Activated naive CD4-positive, alpha-beta T cell treated with anti-CD3 and anti-CD28 coated beads, Interleukin-2, amount 50 U/mL, for 24 hours (primary cell): ENCODE data around the gene EML6.
"Not testable (repeated sequence)": the region's sequence is repeated elsewhere in the genome, so short reads cannot be mapped to it uniquely, and the experiment has no call there.

Experiments
- H3K27ac Mint-ChIP-seq: one replicate; pipeline ENCODE4 v1.8.0; 2021; ENCODE audit warnings: mild to moderate bottlenecking, mixed read lengths
- H3K27me3 Mint-ChIP-seq: one replicate; pipeline ENCODE4 v1.8.0; 2021; ENCODE audit warnings: mixed read lengths
- H3K36me3 Mint-ChIP-seq: one replicate; pipeline ENCODE4 v1.8.0; 2021; ENCODE audit warnings: mixed read lengths
- H3K4me1 Mint-ChIP-seq: one replicate; pipeline ENCODE4 v1.8.0; 2021; ENCODE audit warnings: mixed read lengths
- H3K4me3 Mint-ChIP-seq: one replicate; pipeline ENCODE4 v1.8.0; 2021; ENCODE audit warnings: mild to moderate bottlenecking, mixed read lengths
- H3K9me3 Mint-ChIP-seq: one replicate; pipeline ENCODE4 v1.8.0; 2021; ENCODE audit warnings: mixed read lengths

EML6 gene

DNA sequence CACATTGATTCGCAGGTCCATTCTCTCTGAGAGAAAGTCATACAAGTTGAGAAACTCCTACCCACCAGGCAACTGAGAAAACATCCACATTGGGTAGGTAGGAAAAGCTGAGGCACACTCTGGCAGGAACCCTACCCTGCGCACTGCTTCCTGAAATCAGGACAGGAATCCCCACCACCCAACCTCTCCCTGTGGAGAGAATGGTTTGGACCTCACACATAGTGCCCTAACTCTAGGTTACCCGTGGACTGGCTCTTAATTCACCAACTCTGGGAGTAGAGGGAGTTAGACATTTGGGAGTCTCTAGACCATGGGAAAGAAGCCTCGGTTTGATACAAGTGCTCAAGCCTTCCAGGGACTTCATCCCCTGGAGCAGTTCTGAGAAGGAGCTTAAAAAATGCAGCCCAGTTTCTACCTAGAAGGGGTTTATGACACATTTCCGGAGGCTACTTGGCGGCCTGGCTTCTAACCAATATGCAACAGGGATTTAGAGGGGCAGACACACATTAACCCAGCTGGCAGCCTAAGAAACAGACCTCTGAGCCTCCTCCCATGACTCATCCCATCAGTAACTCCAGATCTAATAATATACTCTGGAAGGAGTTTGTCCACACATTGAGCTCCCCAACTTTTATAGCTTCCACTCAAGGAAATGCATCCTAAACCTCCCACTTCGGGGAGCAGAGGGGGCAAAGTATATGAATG lies 136.7 kb downstream of the EML6 start:
- H3K36me3 Mint-ChIP-seq, result peaks cover 2% of the 10 kb centered on the region
- no peak overlapping the region for H3K27ac Mint-ChIP-seq
- no peaks in the 10 kb centered on the region for H3K27me3 Mint-ChIP-seq
- no peak overlapping the region for H3K4me3 Mint-ChIP-seq
- H3K9me3 Mint-ChIP-seq, result peaks cover 5% of the 10 kb centered on the region
- H3K4me1 Mint-ChIP-seq, result no peaks in the 10 kb centered on the region

DNA sequence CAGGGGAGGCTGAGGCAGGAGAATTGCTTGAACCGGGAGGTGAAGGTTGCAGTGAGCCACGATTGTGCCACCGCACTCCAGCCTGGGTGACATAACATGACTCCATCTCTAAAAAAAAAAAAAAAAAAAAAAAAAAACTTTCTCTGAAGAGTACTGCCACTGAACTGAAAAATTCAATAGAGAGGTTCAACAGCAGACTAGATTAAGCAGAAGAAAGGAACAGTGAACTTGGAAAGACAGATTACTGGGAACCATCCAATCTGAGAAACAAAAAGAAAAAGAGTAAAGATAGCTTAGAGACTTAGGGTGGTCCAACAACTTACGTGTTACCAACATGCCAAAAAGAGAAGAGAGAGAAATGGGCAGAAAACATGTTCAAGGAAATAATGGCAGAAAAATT lies 138.8 kb downstream of the EML6 start:
- peaks cover 5% of the 10 kb centered on the region for H3K9me3 Mint-ChIP-seq
- peaks cover 2% of the 10 kb centered on the region for H3K36me3 Mint-ChIP-seq
- no peak overlapping the region for H3K27ac Mint-ChIP-seq
- H3K4me1 Mint-ChIP-seq, result peaks cover 6% of the 10 kb centered on the region
- no peak overlapping the region for H3K4me3 Mint-ChIP-seq
- H3K27me3 Mint-ChIP-seq, result no peaks in the 10 kb centered on the region

DNA sequence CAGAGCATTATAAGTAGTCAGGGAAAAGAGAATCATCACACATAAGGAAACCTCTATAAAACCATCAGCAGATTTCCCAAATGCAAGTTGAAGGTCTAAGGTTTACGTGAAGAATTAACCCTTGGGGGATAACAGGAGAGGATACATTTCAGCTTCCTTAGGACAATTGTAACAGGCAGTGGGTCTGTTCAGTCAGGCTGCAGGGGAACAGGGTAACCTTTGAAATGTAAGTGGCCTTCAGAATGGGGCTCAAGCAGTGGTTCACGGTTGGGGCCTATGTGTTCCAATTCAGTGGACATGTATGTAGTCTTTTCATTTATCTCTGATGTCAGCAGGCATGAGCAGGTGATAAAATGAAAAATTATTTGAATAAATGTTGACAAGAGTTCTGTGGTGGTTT lies 139.3 kb downstream of the EML6 start:
- no peaks in the 10 kb centered on the region for H3K27me3 Mint-ChIP-seq
- H3K27ac Mint-ChIP-seq, result no peak overlapping the region

DNA sequence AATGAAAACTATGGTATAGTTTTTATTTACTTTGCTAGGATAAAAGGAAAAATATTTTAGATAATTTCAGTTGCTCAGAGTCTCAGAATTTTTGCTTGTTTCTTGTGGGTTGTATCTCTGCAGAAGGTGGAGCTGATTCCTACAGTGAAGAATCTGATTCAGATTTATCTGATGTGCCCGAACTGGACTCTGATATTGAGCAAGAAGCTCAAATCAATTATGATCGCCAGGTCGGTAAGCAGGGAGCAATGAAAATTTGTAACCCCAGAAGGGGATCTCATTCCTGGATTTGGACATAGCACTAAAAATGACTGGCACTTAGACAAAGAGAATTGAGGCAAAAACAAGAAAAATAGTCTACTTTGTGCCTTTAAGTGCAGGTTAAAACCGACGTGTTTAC lies 140.2 kb downstream of the EML6 start:
- no peak overlapping the region for H3K4me3 Mint-ChIP-seq
- peaks cover 14% of the 10 kb centered on the region for H3K4me1 Mint-ChIP-seq
- H3K36me3 Mint-ChIP-seq, result peaks cover 2% of the 10 kb centered on the region
- H3K9me3 Mint-ChIP-seq, result peaks cover 5% of the 10 kb centered on the region
- H3K27ac Mint-ChIP-seq, result no peak overlapping the region
- no peaks in the 10 kb centered on the region for H3K27me3 Mint-ChIP-seq

More for the DNA sequence above, 139.3 kb downstream of the EML6 start:
- Mint-ChIP-seq H3K9me3 (peaks cover 5% of the 10 kb centered on the region), H3K4me3 (no peak overlapping the region), H3K36me3 (peaks cover 2% of the 10 kb centered on the region), H3K4me1 (peaks cover 12% of the 10 kb centered on the region)

DNA sequence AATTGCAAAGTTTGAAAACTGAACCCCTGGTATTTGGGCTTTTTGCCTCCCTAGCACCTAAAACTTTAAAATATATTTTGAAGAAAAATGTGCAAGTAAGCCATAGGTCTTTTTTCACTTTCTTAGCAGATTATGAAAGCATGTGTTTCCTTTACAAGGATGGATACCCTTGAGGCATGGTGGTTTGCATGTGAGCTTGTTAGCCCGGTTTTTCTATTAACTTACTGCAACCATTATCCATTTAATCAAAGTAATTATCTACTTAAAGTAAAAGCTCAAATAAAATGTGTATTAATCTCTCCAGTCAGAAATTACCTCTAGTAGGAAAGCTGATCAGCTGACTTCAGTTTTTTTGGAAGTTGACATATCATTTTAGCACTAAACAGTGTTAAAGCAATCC lies 140.6 kb downstream of the EML6 start:
- Mint-ChIP-seq H3K4me3 (no peak overlapping the region), H3K9me3 (peaks cover 5% of the 10 kb centered on the region), H3K27ac (no peak overlapping the region), H3K27me3 (no peaks in the 10 kb centered on the region), H3K36me3 (peaks cover 2% of the 10 kb centered on the region), H3K4me1 (peaks cover 14% of the 10 kb centered on the region)

DNA sequence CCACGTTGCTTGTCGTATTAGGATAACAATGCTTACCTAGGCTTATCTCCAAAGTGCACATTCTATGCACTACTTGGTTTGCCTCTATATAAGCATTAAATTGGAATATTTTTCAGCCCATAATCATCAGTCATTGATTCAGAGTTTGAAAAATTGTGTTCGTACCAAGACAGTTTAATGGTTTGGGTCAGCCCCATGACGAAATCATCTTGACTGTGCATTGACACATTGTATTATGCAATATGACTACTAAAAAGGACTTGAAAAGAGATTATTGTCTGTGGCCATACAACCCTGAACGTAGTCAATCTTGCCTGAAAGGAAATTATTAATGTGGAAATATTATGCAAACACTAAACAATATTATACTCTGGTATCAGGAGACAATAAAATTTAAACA lies 141.3 kb downstream of the EML6 start:
- H3K4me1 Mint-ChIP-seq, result peaks cover 14% of the 10 kb centered on the region
- H3K36me3 Mint-ChIP-seq, result peaks cover 2% of the 10 kb centered on the region
- H3K9me3 Mint-ChIP-seq, result peaks cover 5% of the 10 kb centered on the region
- H3K27me3 Mint-ChIP-seq, result no peaks in the 10 kb centered on the region
- H3K27ac Mint-ChIP-seq, result no peak overlapping the region
- H3K4me3 Mint-ChIP-seq, result no peak overlapping the region

DNA sequence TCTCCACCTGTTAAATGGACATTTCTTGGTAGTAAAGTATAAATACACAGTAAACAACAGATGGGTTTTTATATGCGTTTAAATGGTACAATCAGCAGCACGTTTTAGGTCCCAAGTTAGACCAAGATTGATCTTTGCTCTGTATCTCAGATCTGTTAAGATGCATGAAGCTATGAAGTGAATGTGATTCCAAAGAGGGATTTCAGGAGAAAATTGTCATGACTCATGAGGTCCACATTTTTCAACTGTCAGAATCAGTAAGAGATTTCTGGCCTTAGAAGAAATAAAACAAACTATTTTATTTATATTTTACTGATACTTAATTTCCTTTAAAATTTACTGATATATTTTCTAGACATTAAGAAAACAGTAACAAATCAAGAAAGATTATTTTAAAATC lies 142.7 kb downstream of the EML6 start:
- Mint-ChIP-seq H3K27me3 (no peaks in the 10 kb centered on the region), H3K27ac (no peak overlapping the region), H3K4me3 (no peak overlapping the region), H3K36me3 (peaks cover 2% of the 10 kb centered on the region), H3K4me1 (peaks cover 14% of the 10 kb centered on the region), H3K9me3 (peaks cover 5% of the 10 kb centered on the region)

DNA sequence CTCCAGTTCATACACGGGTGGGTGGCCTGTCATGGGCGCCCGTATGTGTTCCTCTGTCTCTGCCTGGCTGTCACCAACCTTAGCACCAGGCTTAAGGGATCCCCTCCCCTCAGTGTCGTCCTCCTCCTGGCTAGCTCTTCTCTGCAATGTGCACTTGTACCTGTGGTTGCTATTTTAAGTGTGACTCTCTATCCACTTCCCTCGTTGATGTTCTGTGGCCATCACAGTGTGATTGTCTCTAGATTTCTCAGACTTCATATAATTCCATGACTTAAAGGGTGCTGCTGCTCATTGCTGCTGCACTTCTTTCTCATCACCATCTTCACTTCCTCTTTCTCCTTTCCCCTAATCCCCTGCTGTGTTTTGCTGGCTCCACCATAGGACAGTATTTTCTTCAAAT lies 143.4 kb downstream of the EML6 start:
- no peak overlapping the region for H3K27ac Mint-ChIP-seq
- peaks cover 2% of the 10 kb centered on the region for H3K36me3 Mint-ChIP-seq
- H3K9me3 Mint-ChIP-seq, result peaks cover 5% of the 10 kb centered on the region
- H3K4me1 Mint-ChIP-seq, result peaks cover 14% of the 10 kb centered on the region
- H3K27me3 Mint-ChIP-seq, result no peaks in the 10 kb centered on the region
- H3K4me3 Mint-ChIP-seq, result no peak overlapping the region

DNA sequence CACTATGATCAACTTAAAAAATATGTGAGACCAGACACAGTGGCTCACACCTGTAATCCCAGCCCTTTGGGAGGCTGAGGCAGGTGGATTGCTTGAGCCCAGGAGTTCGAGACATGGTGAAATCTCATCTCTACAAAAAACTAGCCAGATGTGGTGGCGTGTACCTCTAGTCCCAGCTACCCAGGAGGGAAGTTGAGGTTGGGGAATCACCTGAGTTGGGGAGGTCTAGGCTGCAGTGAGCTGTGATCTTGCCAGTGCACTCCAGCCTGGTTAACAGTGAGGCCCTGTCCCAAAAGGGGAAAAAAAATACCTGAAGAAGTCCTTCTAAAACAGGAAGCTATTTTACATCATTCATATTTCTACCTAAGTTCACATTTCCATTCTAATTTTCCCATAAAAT lies 144.0 kb downstream of the EML6 start:
- Mint-ChIP-seq H3K36me3 (no peaks in the 10 kb centered on the region), H3K27me3 (no peaks in the 10 kb centered on the region), H3K9me3 (peaks cover 1% of the 10 kb centered on the region), H3K4me1 (peaks cover 14% of the 10 kb centered on the region), H3K27ac (no peak overlapping the region), H3K4me3 (no peak overlapping the region)

DNA sequence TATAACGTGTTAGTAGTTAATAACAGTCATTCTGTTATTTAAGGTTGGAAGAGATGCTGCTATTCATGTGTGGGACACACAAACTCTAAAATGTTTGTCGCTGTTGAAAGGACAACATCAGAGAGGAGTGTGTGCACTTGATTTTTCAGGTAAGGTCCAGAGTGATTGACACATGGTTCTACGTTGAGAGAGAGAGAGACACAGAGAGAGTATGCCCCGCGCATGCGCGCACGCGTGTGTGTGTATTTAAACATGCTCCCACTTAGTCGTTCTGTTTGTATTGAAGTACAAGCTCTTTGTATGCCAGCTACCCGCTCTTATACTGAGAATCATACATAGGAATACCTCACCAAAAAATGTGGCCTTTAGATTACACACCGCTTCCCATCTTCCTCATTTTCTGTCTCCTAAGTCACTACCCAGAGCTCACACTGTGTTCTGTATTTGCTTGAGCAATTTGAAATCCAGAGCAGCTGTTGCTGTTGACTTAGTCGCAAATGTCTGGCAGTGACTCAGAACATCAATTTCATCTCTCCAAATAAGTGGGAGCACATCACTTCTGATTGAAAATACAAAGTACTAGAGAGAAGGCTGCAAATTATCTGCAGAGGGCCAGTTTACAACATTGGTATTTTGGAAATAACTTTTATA lies 148.1 kb downstream of the EML6 start:
- H3K4me1 Mint-ChIP-seq, result peaks cover 14% of the 10 kb centered on the region
- no peaks in the 10 kb centered on the region for H3K36me3 Mint-ChIP-seq
- no peak overlapping the region for H3K27ac Mint-ChIP-seq
- no peaks in the 10 kb centered on the region for H3K9me3 Mint-ChIP-seq
- no peak overlapping the region for H3K4me3 Mint-ChIP-seq
- H3K27me3 Mint-ChIP-seq, result no peaks in the 10 kb centered on the region

DNA sequence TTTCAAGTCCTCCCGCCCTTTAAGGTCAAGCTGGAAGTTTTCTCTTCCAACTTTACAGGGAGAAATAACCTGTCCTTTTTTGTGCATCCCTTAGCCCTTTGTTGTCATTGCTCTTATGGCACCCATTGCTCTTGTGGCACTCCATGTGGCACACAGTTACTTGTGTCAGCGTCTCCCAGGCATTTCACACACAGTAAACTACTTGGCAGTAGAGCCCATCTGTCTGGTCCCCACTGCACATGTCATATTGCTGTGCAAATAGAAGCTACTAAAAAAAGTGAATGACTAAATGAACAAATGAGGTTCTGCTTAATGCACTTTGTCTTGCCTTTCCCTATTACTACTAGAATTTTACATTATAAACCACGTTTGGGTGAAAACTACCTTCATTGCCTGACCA lies 149.3 kb downstream of the EML6 start:
- no peak overlapping the region for H3K4me3 Mint-ChIP-seq
- H3K27ac Mint-ChIP-seq, result no peak overlapping the region
- no peaks in the 10 kb centered on the region for H3K27me3 Mint-ChIP-seq
- peaks cover 2% of the 10 kb centered on the region for H3K4me1 Mint-ChIP-seq
- no peaks in the 10 kb centered on the region for H3K9me3 Mint-ChIP-seq
- H3K36me3 Mint-ChIP-seq, result no peaks in the 10 kb centered on the region

DNA sequence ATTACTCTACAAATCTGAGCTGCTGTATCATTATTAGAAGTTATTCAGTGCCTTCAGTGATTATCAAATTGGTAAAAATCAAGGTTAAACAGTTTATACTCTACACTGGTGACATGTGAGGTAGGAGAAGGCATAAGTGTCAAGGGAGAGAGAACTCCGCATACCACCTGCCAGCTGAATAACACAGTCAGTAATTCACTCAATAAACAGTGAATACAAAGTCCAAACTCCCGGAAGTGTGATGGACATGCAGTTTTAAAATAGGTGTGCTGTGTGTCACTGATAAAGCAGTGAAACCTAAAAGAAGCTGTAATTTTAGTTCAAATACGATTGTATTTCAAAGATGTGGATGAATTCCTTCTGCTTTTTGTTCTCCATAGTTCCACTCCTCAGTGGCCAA lies 149.8 kb downstream of the EML6 start:
- not testable (repeated sequence) for H3K9me3 Mint-ChIP-seq, H3K36me3 Mint-ChIP-seq, H3K4me1 Mint-ChIP-seq, H3K4me3 Mint-ChIP-seq, H3K27ac Mint-ChIP-seq, H3K27me3 Mint-ChIP-seq

DNA sequence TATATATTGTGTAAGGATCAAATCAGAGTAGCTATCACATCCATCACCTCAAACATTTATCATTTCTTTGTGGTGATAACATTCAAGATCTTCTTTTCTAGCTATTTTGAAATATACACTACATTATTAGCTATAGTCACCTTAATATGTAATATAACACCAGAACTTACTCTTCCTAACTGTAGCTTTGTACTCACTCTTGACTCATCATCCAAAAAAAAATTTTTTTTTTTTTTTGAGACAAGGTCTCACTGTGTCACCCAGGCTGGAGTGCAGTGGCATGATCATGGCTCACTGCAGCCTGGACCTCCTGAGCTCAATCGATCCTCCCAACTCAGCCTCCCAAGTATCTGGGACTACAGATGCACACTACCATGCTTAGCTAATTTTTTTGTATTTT lies 153.3 kb downstream of the EML6 start:
- Mint-ChIP-seq H3K9me3 (no peaks in the 10 kb centered on the region), H3K4me3 (no peak overlapping the region), H3K4me1 (no peaks in the 10 kb centered on the region), H3K27ac (no peak overlapping the region), H3K27me3 (peaks cover 3% of the 10 kb centered on the region), H3K36me3 (no peaks in the 10 kb centered on the region)

DNA sequence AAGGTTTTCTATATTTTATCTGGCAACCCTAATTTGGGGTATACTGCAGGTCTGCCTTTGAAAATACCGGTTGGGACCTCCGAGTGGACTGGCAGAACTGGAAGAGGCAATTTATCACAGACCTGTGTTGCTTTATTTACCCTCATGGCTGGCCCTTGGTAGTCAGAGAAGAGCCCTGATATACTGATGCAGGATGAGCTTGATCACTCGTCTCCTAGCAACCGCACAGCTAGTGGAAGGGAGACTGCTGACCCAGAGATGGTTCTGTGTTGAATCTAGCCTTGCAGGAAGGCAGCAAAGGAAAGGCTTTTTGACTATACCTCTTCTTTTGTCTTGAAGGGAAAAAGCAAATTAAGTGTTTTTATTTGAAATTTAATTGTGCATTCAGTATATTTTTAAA lies 154.7 kb downstream of the EML6 start:
- no peaks in the 10 kb centered on the region for H3K36me3 Mint-ChIP-seq
- no peak overlapping the region for H3K4me3 Mint-ChIP-seq
- no peak overlapping the region for H3K27ac Mint-ChIP-seq
- H3K4me1 Mint-ChIP-seq, result no peaks in the 10 kb centered on the region
- H3K27me3 Mint-ChIP-seq, result peaks cover 3% of the 10 kb centered on the region
- no peaks in the 10 kb centered on the region for H3K9me3 Mint-ChIP-seq

DNA sequence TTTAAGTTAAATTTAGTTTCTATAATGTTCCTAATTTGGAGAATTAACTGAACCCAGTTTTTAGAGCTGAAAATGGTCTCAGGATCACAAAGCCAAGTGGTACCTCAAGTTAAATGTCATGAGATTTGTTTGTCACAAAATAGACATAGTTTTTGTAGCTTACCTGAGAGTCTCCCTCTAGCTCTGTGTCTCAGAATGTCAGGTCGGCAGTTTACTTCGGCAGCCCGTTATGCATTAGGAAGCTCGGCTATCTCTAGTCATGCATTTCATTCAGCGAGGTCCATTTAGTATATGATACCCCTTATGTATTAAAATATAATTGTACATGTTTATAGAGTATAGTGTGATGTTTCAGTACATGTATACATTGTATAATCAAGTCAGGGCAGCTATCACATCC lies 155.6 kb downstream of the EML6 start:
- Mint-ChIP-seq H3K27me3 (peaks cover 3% of the 10 kb centered on the region), H3K9me3 (no peaks in the 10 kb centered on the region), H3K4me3 (no peak overlapping the region), H3K4me1 (no peaks in the 10 kb centered on the region), H3K36me3 (no peaks in the 10 kb centered on the region), H3K27ac (no peak overlapping the region)

DNA sequence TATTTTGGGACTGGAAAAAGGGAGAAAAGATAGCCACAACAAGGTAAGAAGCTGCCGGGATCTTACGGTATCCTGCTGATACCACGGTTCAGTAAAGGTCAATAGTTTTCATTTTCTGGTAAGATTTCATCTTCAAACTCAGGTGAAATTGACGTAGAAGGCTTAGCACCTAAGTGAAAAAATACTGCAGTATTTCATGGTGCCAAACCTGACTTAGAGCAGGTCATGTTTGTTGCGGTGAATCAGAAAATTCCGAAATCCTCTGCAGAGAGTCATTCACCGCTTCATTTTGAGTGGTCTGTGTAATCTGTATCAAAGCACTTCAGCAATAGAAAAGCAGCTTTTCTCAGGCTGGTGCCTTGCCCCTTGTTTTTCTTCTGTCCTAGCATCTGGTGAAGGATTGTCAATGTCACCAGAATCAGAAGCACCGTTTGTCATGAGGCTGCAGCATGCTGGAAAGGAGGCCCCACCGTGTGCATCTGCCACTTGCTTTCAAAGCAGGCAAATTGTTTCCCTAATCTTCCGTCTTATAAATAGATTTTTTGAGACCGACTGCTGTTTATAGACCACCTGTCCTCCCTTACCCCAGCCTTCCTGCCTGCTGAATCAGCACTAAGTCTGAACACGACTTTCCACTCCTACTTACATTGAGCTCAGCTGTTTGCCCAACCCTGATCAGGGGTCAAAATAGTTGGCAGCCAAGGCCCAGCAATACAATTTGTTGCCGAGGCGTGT lies 156.3 kb downstream of the EML6 start:
- H3K27me3 Mint-ChIP-seq, result peaks cover 3% of the 10 kb centered on the region
- no peaks in the 10 kb centered on the region for H3K4me1 Mint-ChIP-seq
- H3K9me3 Mint-ChIP-seq, result no peaks in the 10 kb centered on the region
- no peaks in the 10 kb centered on the region for H3K36me3 Mint-ChIP-seq
- H3K27ac Mint-ChIP-seq, result no peak overlapping the region
- no peak overlapping the region for H3K4me3 Mint-ChIP-seq
